Osteoblast (primary cell): ENCODE data around the gene TAF3. TPM values are rescaled to one million over a fixed set of nuclear protein-coding genes. Genes with fewer than 3 reads are reported as not detected.

ENCODE experiments used
- DNase-seq: peaks from one replicate; pipeline ENCODE4 v3.0.0; 2011; ENCODE audit warnings: low spot score, mixed read lengths; ENCODE audit not compliant: insufficient read length; ENCODE audit errors: missing footprints
- H2AFZ ChIP-seq: 2 replicates; pipeline ENCODE4 v1.6.0; 2011; ENCODE audit warnings: mild to moderate bottlenecking, low read length
- H3K27ac ChIP-seq: 2 replicates; pipeline ENCODE4 v1.5.1; 2011; ENCODE audit warnings: mild to moderate bottlenecking, low read depth, low read length, moderate library complexity
- H3K27me3 ChIP-seq: 2 replicates; pipeline ENCODE4 v1.6.0; 2012; ENCODE audit warnings: mild to moderate bottlenecking, control low read depth, inconsistent platforms, low read length, moderate library complexity; ENCODE audit not compliant: insufficient read depth
- H3K36me3 ChIP-seq: 2 replicates; pipeline ENCODE4 v1.5.1; 2011; ENCODE audit warnings: mild to moderate bottlenecking, low read length, control low read depth, moderate library complexity; ENCODE audit not compliant: insufficient read depth
- H3K4me1 ChIP-seq: 2 replicates; pipeline ENCODE4 v1.5.1; 2011; ENCODE audit warnings: mild to moderate bottlenecking, low read length, control low read depth, moderate library complexity; ENCODE audit not compliant: insufficient read depth
- H3K4me2 ChIP-seq: 2 replicates; pipeline ENCODE4 v1.6.0; 2011; ENCODE audit warnings: mild to moderate bottlenecking, low read length; ENCODE audit not compliant: insufficient read depth
- H3K4me3 ChIP-seq: fragments of 200-600 bp; sonication (generic); 3 replicates; pipeline ENCODE4 v1.5.1; 2012; ENCODE audit warnings: mild to moderate bottlenecking, low read length, inconsistent platforms; ENCODE audit not compliant: insufficient read depth
- H3K79me2 ChIP-seq: 2 replicates; pipeline ENCODE4 v1.6.0; 2012; ENCODE audit warnings: mild to moderate bottlenecking, low read length, control low read depth, inconsistent platforms; ENCODE audit not compliant: insufficient read depth
- H3K9me3 ChIP-seq: 2 replicates; pipeline ENCODE4 v1.5.1; 2011; ENCODE audit warnings: low read depth, low read length, control low read depth
- H4K20me1 ChIP-seq: 2 replicates; pipeline ENCODE4 v1.6.0; 2012; ENCODE audit warnings: mild to moderate bottlenecking, low read length, control low read depth; ENCODE audit not compliant: insufficient read depth
- CTCF ChIP-seq: IDR thresholded peaks from 2 replicates; pipeline ENCODE4 v1.5.1; 2011; ENCODE audit warnings: mild to moderate bottlenecking, low read depth, low read length, moderate library complexity; ENCODE audit errors: extremely low read depth
- total RNA-seq: library from RNA; depleted of rRNA; stranded (reverse); fragments of >200 nt; gene quantifications from 2 replicates; pipeline ENCODE4 v1.2.3, GENCODE V29; 2012

The TAF3 gene
- total RNA-seq, 1 donor, result 2.2 TPM

- peak overlapping the region; percentile 36 for H3K4me2 ChIP-seq
- H3K36me3 ChIP-seq, result no peaks in the 10 kb centered on the region
- H3K79me2 ChIP-seq, result no peaks in the 10 kb centered on the region
- peak; percentile 80 for DNase-seq
- H3K9me3 ChIP-seq, result no peaks in the 10 kb centered on the region
- no peak overlapping the region for H3K27ac ChIP-seq
- H2AFZ ChIP-seq, result no peak overlapping the region
- peaks cover 47% of the 10 kb centered on the region for H3K27me3 ChIP-seq
- no peak for TF ChIP-seq CTCF
- no peaks in the 10 kb centered on the region for H4K20me1 ChIP-seq
- no peaks in the 10 kb centered on the region for H3K4me1 ChIP-seq
- H3K4me3 ChIP-seq, result no peak overlapping the region
Measured at GRCh38 chr10:8060010-8060703, 241.9 kb downstream of the TAF3 start.

GRCh38 chr10:8060704-8061121 is 242.4 kb downstream of the TAF3 start:
- H3K9me3 ChIP-seq, result no peaks in the 10 kb centered on the region
- H4K20me1 ChIP-seq, result no peaks in the 10 kb centered on the region
- no peaks in the 10 kb centered on the region for H3K4me1 ChIP-seq
- no peaks in the 10 kb centered on the region for H3K36me3 ChIP-seq
- H3K79me2 ChIP-seq, result no peaks in the 10 kb centered on the region
- H3K4me2 ChIP-seq, result no peak overlapping the region
- no peak overlapping the region for H3K4me3 ChIP-seq
- H3K27me3 ChIP-seq, result peaks cover 42% of the 10 kb centered on the region
- TF ChIP-seq CTCF, result no peak
- H2AFZ ChIP-seq, result no peak overlapping the region
- peak; percentile 41 for DNase-seq
- no peak overlapping the region for H3K27ac ChIP-seq

- H3K4me1 ChIP-seq, result no peaks in the 10 kb centered on the region
- no peak for TF ChIP-seq CTCF
- H2AFZ ChIP-seq, result no peak overlapping the region
- no peak overlapping the region for H3K4me3 ChIP-seq
- DNase-seq, result peak; percentile 59
- H3K27me3 ChIP-seq, result peaks cover 38% of the 10 kb centered on the region
- no peak overlapping the region for H3K4me2 ChIP-seq
- H3K79me2 ChIP-seq, result no peaks in the 10 kb centered on the region
- no peaks in the 10 kb centered on the region for H3K9me3 ChIP-seq
- H4K20me1 ChIP-seq, result no peaks in the 10 kb centered on the region
- no peaks in the 10 kb centered on the region for H3K36me3 ChIP-seq
- H3K27ac ChIP-seq, result no peak overlapping the region
Measured at GRCh38 chr10:8061274-8062211, 243.2 kb downstream of the TAF3 start.
